HG03457 (cell line): Measurements from ENCODE around the gene CAPN5.

ENCODE experiments used
- ATAC-seq: cut with Tn5 transposase; IDR thresholded peaks from one replicate; pipeline ENCODE4 v1.9.1; 2021; ENCODE audit warnings: moderate number of reproducible peaks; ENCODE audit not compliant: unreplicated experiment

The CAPN5 gene

GRCh38 chr11:77114089-77114463 lies 47.3 kb downstream of the CAPN5 start:
- no peak for ATAC-seq

- ATAC-seq, result no peak
Measured at GRCh38 chr11:77115181-77115611, 48.4 kb downstream of the CAPN5 start.

- no peak for ATAC-seq
Measured at GRCh38 chr11:77115956-77116355, 49.2 kb downstream of the CAPN5 start.

- ATAC-seq, result no peak
Measured at GRCh38 chr11:77117492-77117891, 50.7 kb downstream of the CAPN5 start.

- ATAC-seq, result no peak
Measured at GRCh38 chr11:77118086-77118485, 51.3 kb downstream of the CAPN5 start.

- ATAC-seq, result no peak
Measured at GRCh38 chr11:77118971-77119370, 52.2 kb downstream of the CAPN5 start.

- no peak for ATAC-seq
Measured at GRCh38 chr11:77119531-77119936, 52.8 kb downstream of the CAPN5 start.

GRCh38 chr11:77120571-77120970 lies 53.8 kb downstream of the CAPN5 start:
- no peak for ATAC-seq

GRCh38 chr11:77121096-77121640 lies 54.4 kb downstream of the CAPN5 start:
- ATAC-seq, result no peak

- ATAC-seq, result no peak
Measured at GRCh38 chr11:77121876-77122575, 55.3 kb downstream of the CAPN5 start.

GRCh38 chr11:77122576-77123212 lies 55.9 kb downstream of the CAPN5 start:
- ATAC-seq, result no peak

GRCh38 chr11:77123591-77123990 lies 56.8 kb downstream of the CAPN5 start:
- no peak for ATAC-seq

- no peak for ATAC-seq
Measured at GRCh38 chr11:77124041-77124440, 57.3 kb downstream of the CAPN5 start.

- ATAC-seq, result no peak
Measured at GRCh38 chr11:77124488-77124887, 57.7 kb downstream of the CAPN5 start.

GRCh38 chr11:77125191-77125590 lies 58.4 kb downstream of the CAPN5 start:
- no peak for ATAC-seq

- ATAC-seq, result no peak
Measured at GRCh38 chr11:77125695-77126094, 58.9 kb downstream of the CAPN5 start.

GRCh38 chr11:77126156-77126775 lies 59.5 kb downstream of the CAPN5 start:
- no peak for ATAC-seq

- no peak for ATAC-seq
Measured at GRCh38 chr11:77126861-77127234, 60.1 kb downstream of the CAPN5 start.

- ATAC-seq, result no peak
Measured at GRCh38 chr11:77127235-77127911, 60.6 kb downstream of the CAPN5 start.

GRCh38 chr11:77127920-77128691 lies 61.3 kb downstream of the CAPN5 start, which contains the start of gene MYO7A:
Gene MYO7A, plus strand, starts transcription at chr11:77128246. Its CDS starts 2,389 bp downstream, at chr11:77130635.
- no peak for ATAC-seq
